Measurements from ENCODE around the gene NSG2.
A peak's percentile ranks its signal among the peaks of the same experiment; 100 is the strongest.
"Not testable (repeated sequence)": the region's sequence is repeated elsewhere in the genome, so short reads cannot be mapped to it uniquely, and the experiment has no call there.

NSG2 gene

DNA sequence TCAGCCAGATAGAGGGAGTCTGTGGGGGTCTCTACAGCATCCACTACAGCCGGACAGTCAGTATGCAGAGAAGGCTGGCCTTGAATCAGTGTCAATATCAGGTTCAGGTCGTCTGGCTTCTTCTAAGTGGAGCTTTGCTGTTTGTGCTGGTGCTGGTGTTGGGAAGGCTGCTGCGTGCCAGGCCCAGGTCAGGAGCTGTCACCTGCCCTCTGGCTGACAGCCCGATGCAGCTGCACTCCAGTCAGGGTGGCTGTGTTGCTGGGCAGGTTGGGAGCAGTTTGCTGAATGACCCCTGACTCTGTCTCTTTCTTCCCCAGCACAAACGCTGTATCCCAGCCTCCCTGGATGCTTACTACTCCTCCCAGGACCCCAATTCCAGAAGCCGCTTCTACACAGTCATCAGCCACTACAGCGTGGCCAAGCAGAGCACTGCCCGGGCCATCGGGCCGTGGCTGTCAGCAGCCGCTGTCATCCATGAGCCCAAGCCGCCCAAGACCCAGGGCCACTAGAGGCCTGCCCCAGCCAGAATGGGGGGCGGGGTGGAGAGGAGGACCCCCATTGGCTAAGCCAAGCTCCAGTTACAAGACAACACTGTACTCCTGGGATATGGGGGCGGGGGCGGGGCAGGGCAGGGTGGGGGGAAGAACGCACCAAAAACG is 61.6 kb downstream of the NSG2 start:
- no peak for DNase-seq

DNA sequence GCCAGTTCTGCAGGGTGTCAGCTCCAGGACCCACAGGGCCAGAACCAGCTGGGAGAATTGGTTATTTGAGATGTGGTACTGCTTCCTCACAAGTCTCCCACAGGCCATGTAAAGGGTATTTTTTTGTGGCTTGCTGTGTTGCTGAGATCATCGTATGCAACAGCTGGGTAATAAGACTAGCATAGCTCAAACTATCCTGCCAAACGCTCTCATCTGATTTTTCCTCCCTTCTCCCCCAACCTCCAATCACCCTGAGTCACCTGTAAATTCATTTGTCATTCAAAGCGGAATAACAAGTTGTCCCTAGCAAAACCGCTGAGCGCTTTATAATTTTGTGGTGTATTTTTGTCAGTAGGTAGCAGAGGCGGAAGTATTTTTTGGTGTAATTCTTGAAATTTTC is 63.2 kb downstream of the NSG2 start:
- no peak for DNase-seq

DNA sequence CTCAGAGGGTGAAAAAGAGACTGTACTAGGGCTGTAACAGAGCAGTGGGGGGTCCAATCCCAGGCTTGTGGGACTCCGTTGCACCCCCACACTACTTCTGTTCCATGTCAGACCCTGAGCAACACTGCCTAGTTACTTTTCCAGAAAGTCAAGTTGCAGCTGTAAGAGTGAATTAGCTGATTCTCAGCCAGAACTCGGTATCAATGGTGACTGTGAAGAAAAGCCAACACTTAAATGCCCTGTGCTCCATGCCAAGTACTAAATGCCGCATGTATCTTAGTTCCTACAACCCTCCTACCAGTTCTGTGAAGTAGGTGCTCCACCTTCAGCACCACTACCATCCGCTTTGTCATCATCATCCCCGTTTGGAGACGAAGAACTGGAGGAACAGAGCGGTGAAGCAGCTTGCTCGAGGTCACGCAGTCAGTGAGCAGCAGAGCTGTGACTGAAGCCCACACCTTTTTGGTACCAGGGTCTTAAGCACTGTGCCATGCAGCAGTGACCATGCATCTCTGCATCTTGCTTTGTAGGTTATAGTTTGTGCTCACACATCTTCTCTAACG is 64.3 kb downstream of the NSG2 start:
- no peak for DNase-seq

DNA sequence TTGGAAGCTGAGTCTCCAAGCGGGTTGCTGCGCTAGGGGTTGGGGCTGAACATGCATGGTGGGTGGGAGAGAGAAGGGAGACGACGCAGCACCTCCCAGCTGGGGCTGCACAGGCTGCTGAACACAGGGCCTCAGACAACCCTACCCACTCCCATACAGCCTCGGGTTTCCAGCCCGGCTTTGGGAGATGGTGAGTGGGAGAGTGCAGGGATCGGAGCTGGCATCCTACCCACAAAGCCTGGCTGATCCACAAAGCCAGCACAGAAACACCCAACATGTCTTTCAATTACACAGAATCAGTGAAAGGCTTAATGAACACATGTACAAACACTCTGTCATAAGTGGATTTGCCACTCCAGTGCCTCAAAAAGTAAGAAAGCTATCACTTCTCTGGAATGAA is 64.8 kb downstream of the NSG2 start:
- DNase-seq, result peak in 1 of 2 donors; percentile 30

DNA sequence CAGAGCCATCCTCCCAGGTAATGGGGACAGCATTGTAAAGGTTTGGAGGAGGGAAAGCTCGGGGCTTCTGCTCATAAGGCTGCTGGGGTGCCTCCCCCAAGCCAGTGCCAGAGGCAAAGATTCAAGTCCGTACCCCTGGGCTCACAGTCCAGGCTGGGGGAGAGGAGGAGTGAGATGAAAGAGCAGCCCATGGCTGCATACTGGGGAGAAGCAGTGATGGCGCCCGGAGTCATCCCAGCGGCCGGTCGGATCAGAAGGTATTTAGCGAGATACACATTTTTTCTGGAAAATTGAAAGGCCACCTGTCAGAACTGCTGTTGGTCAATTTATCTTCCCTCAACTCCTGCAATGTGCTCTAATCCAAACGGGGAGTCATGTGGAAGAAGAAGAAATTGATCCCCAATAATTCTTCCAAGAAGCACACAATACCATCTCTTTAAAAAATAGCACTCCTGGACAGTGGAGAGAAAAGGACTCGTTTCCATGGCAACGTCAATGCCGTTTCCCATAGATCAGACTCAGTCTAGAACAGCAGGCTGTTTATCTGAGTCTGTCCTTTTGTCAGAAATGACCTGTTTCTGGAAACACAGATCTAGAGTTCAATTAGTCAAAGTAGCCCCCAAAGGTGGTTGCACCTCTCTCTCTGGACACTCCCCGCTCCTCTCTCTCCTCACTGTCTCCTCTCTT is 65.9 kb downstream of the NSG2 start:
- no peak for DNase-seq

DNA sequence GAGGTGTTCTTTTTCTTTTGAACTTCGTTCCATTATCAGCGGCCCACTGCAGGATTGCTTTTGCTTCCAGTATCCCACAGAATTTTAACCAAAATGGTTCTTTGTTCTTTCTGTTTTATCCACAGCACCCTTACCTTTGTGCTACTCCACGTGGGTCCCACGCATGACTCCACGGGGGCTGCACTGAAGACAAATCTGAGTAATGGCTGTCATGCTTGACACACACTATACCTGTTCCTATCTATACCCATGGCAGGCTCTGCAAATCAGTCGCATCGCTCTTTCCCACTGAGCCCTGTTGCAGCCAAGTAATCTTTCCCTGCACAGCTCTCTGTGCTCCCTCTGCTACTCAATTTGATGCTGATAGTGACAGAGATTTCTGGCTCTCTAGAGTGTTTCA is 69.7 kb downstream of the NSG2 start:
- no peak for DNase-seq

DNA sequence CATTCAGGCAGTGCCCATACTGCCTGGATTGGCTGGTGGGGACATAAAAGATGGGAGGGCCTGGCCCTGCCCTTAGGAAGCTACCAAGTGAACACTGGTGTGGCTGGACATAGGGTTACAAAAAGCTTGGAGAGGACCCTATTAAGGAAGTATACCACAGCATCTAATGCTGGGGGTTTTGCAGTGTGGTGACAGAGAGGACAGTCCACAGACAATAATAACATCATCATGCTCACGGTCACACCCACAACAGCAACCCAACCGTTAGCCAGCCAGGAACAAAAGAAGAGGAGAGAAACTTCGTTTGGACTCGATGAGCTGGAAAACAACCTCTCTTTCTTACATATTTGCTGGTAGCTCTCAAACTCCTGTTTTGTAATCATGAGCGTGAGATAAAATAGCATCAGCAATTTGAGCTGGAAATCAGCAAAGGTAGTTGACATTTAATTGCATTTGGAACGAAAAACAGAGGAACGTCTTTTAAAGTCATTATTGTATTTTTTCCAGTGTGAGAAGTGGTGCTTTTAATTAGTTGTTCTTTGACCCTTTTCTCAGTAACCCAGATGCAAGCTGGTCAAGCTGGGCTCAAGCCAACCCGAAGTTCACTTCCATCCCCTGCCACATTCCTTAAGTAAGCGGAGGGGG is 73.4 kb downstream of the NSG2 start:
- DNase-seq, result no peak

DNA sequence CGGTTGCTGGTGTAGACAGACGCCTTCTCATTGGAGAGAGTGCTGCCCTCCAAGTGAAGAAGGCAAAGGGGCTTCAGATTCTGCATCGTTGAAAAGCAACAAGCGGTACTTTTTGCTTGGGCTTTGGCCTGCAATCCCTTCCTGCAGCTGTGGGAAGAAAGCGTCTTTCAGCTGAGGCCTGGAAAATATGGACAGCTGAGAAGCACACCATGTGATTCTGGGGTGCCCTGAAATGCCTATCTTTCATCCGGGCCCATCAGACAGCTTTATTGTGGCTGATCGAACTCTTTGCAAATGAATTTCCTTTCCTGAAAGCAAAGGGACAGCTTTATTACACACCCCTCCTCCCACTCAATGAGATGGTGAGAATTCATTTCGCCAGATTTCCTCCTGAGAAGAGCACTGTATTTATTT is 74.0 kb downstream of the NSG2 start:
- peak; percentile 47 to 64 for DNase-seq

DNA sequence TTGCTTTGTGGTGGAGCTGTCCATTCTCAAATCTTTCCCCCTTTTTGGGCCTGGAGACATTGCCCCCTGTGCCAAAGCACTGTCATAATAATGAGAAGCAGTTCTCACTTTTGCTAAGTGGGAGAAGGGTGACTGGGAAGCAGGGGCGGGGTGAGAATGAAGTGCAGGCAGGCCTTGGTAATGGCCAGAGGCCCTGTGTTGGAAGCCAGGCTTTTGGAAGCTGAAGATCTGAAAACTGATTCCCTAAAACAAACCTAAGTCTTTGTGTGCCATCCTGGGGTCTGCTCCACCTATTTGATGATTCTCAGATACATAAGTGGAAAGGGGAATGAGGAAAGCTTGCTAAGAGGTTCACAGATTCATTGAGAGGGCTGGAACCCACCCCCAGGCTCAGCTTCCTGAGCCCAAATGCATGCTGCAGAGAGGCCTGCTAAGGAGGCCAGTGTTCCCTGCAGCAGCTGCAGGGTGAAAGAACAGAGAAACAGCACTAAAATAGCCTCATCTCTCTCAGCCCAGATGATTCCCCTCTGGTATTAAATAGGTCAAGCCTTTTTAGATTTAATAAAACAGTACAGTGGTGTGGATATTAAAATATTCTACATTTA is 75.0 kb downstream of the NSG2 start:
- peak in 1 of 2 donors; percentile 24 for DNase-seq

DNA sequence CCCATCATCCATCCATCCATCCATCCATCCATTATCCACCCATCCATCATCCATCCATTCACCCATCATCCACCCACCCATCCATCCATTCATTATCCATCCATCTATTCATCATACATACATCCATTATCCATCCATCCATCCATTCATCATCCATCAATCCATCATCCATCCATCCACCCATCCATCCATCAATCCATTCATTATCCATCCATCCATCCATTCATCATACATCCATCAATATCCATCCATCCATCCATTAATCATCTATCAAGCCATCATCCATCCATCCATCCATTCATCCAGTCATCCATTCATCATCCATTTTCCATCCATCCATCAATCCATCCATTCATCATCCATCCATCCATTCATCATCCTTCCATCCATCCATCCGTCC is 89.0 kb downstream of the NSG2 start:
- no peak for DNase-seq

DNA sequence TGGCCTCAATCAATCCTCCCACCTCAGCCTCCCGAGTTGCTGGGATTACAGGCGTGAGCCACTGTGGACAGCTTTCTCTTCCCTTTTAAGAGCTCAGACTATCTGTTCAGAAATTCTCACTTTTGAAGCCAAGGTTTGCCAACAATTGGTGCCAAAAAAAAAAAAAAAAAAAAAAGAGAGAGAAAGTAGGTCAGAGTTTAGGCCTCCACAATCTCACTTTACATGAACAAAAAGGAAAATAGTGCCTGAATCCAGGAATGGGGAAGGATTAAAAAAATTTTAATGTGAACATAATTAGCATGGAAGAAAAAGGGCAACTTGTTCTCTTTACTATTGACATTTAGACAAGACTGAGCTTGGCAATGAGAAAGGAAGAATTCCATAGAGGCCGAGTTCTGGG is 94.1 kb downstream of the NSG2 start:
- peak in 1 of 2 donors; percentile 26 for DNase-seq

DNA sequence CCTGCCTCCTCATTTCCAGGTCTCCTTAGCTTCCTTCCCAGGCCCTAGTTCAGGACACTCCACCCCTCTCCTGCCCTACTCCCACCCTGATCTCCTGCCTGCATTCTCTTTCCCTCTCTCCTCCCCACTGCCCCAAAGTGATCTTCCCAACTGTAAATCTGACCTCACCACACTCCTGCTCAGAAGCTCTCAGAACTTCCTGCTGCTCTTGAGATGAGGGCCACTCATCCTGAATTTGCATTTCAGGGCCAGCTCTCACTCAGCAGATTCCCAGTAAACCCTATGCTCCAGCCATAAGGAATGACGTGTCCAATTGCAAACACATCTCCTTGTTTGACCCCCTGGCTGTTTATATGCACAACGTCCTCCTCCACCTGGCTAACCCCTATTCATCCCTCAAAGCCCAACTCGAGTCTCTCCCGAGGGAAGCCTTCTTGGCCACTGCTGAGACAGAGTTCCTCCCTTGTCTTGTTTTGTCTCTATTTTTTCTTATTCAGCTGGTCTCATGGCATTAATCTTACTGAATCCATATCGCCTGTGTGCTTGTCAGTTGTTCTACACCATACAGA is 95.0 kb downstream of the NSG2 start:
- DNase-seq, result no peak

DNA sequence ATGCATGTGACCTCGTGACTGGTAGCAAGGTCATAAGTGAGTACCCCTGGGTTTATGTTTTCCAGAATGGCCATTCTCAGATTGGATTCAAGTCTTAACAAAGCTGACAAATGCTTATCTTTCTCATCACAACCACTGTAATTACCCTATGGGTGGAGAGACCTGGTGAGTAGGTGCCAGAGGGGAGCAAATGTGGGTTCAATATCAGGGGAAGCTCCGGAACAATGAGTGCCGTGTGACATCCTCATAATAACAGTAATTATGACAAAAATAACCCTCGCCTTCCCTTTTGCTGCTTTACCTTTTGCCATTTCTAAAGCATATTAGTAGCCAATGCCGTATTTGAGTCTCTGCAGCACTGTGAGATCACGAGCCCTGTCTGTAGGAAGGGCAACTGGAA is 95.9 kb downstream of the NSG2 start:
- DNase-seq, result no peak

DNA sequence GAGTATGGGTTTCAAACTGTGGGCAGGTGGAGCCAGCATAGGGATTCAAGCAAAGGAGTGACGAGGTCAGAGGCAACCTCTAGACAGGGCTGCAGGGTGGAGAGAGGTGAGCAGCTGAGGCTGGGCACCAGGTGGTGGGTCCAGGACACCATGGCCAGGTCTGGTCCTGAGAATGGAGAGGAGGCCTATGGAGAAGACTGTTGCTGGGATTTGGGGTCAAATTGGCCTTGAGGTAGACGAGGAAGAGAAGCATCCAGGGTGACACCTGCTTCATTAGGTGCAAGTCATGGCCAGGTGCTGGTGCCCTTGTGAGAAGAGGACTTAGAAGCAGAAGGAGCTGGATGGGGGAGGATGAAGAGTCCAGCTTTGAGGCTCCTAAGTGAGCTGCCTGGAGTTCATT is 99.6 kb downstream of the NSG2 start:
- DNase-seq, result no peak

DNA sequence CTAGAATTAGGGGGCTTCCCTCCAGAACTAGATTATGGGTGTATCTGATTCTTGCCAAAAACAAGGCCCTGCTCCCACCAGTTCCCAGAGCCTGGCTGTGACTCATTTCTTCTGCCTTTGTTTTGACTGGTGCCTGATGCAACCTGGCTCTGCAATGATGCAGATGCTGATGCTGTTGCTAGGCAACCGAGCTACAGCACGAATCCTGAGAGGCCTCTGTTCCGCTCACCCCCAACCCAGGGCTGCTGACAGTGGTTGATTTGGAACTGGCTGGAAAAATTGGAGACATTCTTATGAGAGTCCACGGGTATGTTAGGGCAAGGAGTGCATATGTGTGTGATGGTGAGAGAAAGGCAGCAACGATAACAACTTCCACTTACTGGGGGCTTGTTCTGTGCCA is 100.3 kb downstream of the NSG2 start:
- DNase-seq, result peak; percentile 70 to 85

DNA sequence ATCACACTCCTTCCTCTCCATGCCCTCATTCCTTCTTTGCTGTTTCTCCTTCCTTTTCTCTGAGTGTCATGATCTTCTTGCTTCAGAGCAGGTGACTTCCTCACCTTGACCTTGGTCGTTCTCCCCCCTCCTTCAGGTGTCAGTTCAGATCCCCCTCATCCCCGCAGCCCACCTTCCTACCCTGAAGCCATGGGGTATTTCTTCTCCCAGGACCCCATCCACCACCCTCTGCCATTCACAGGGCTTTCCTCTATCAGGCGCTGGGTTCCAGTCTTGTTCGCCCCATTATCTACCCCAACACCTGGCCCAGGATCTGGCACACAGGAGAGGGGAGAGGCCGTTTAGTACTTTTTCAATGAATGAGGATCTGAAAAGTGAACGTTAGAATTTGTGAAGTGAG is 101.0 kb downstream of the NSG2 start:
- no peak for DNase-seq

DNA sequence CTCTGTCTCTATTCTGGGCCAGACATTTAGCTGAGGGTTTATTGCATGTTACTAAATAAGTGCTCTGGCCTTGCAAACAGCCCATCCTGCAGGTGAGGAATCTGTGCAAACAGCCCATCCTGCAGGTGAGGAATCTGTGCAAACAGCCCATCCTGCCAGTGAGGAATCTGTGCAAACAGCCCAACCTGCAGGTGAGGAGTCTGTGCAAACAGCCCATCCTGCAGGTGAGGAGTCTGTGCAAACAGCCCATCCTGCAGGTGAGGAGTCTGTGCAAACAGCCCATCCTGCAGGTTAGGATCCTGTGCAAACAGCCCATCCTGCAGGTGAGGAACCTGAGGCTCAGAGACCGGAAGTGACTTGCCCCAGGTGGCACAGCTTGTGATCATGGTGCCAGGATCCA is 101.5 kb downstream of the NSG2 start:
- DNase-seq, result not testable (repeated sequence)

DNA sequence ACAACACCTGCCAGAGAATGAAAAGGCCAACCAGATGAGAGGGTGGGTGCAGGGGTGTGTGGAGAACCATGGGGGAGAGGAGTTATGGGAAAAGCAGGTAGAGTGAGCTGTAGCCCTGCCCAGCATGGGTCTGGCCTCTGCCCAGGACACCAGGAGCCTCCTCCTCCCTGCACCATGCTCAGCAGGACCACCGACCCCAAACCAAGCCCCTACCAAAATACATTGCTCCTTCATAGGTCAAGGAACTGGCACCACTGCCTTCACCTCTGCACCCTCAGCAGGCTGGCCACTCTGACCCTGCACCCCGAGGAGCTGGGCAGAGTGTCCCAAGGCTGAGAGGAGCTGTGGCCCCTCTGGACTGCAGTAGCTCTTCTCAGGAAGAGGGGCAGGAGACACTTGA is 102.0 kb downstream of the NSG2 start:
- no peak for DNase-seq

DNA sequence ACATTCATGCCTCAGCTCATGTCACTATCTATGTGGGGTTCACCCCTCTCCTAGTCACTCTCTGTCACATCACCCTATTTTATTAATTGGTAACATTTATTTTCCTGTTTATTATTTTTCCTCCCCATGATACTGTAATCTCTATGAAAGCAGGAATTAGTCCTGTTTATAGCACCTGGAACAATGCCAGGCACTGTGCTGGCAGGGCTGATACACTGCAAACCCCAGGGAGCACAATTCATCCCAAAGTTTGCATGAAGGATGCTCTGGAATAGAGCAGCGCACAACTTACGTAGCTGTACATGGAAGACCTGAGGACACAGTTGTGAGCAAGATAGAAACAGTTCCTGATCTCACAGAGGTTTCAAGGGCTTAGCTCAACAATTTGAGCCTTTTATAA is 103.2 kb downstream of the NSG2 start:
- DNase-seq, result no peak

DNA sequence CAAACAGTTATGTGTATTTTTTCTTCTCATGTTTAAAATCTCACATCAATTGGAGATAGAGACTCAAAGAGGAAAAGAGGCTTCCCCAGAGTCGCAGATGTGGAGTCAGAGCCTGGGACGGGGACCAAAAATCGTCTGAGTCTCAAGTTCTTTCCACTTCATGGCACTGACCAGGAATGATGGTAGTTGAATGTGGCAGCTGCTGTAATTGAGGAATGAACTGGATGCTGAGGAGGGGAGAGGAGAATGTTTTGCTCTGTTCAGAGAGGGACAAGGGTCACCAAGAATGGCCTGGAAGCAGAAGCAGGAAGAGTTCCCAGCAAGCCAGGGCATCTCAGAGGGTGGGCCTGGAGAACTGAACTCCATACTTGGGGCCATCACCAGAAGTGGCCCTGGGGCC is 103.9 kb downstream of the NSG2 start:
- no peak for DNase-seq

DNA sequence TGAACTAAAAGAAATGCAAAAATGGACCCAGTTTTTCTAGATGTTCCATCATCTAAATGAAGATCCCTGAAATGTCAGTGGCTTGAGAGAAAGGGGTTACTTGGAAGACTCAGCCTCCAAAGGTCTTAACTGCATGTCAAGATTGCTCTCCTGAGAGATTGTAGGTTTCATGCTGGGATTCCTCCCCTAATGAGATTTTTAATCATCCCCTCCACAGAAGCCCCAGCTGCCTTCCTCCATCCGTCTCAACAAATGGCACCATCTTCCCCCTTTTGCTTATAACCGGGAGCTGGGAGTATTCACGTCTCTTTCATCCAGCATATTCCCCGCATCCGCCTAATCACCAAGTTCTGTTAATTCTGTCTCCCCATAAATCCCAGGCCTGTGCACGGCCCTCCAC is 104.5 kb downstream of the NSG2 start:
- DNase-seq, result no peak

DNA sequence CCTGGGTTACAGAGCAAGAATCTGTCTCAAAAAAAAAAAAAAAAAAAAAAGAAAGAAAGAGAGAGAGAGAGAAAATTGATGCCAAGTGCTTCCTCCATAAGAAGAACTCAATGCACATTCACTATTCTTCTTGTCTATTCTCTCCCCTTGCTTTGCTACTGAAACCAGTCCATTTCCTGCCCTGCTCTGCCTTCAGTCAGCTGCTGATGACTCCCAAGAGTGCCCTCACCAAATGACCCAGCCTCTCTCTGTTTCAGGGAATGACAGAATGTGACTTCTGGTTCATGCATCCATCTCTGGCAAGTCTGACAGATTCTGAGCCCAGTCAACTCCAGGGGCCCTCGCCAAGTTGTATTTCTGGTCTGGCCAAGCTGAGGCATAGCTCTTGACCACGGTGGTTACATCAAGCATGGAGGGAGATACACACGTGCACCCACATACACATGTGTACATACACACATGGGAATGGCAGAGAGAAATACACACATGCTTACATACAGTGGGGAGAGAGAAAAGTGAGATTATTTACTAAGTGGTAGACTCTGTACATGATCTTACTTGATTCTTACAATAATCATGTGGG is 106.2 kb downstream of the NSG2 start:
- DNase-seq, result no peak

DNA sequence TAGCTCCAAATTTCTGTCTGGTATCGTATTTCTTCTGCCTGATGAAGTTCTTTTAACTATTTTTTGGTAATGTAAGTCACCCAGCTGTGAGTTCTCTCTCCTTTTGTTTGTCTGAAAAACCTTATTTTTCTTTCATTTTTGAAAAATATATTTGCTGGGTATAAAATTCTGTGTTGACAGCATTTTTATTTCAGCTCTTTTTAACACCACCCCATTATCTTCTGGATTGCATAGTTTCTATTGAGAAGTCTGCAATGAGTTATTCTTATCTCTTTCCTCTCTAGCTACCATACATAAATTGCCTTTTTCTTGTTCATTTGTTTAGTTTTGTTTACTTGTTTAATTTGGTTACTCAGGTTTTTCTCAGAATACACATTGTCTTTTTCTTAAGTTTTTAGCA is 109.1 kb downstream of the NSG2 start:
- DNase-seq, result no peak

Data from hippocampal formation (tissue), 2 donors.